ENCODE measurements around the gene MOG. TPM values are rescaled to one million over a fixed set of nuclear protein-coding genes. Genes with fewer than 3 reads are reported as not detected.

Gene MOG
- total RNA-seq, 1 donor from 2014 or later: not detected

Other genes starting within 250 kb of the MOG start
- not detected in 2 replicates for gene OR12D1, start 242.2 kb upstream of the MOG start, total RNA-seq
- not detected in 2 replicates for gene OR10C1, start 217.8 kb upstream of the MOG start, total RNA-seq
- not detected in 2 replicates for gene OR11A1, start 200.0 kb upstream of the MOG start, total RNA-seq
- not detected in 2 replicates for gene OR2H1, start 199.9 kb upstream of the MOG start, total RNA-seq
- not detected in 2 replicates for gene MAS1L, start 169.1 kb upstream of the MOG start, total RNA-seq
- gene UBD, start 97.4 kb upstream of the MOG start, total RNA-seq: 29.2 and 39.0 TPM in 2 replicates
- not detected in 2 replicates for gene OR2H2, start 72.0 kb upstream of the MOG start, total RNA-seq
- gene GABBR1, start 23.9 kb upstream of the MOG start, total RNA-seq: 1.7 and 4.0 TPM in 2 replicates
- 1.4 TPM in 1 of 2 replicates, not detected in the other for gene ZFP57, start 24.1 kb downstream of the MOG start, total RNA-seq
- 7.4 and 10.5 TPM in 2 replicates for gene HLA-F, start 66.3 kb downstream of the MOG start, total RNA-seq
- gene HLA-G, start 170.7 kb downstream of the MOG start, total RNA-seq: not detected in 2 replicates

All from lung microvascular endothelial cell (primary cell).